Panc1 (cell line): ENCODE results near the gene CORO2A. TPM values are rescaled to one million over a fixed set of nuclear protein-coding genes. Genes with fewer than 3 reads are reported as not detected.

Source experiments
- ATAC-seq: fragments of 200-7000 bp; cut with Tn5 transposase; 2 replicates; pipeline ENCODE4 v1.9.1; 2020; ENCODE audit warnings: mild to moderate bottlenecking, moderate library complexity
- BruUV-seq: library from RNA; stranded (reverse); fragments of 400-500 nt; replicated peaks from 2 replicates; lab custom pipeline; 2021; lab: Mats Ljungman, UMichigan
- CTCF ChIA-PET: fragments of 300-600 bp; sonication (Branson Sonifier 250); formaldehyde crosslinking; loops from one replicate; lab custom pipeline; 2022; ENCODE audit warnings: antibody characterized with exemption; lab: Charles Lee
- POLR2A ChIA-PET: fragments of 300-600 bp; sonication (Branson Sonifier 250); formaldehyde crosslinking; loops from one replicate; lab custom pipeline; 2022; ENCODE audit warnings: antibody characterized with exemption; lab: Charles Lee
- DNase-seq: peaks from one replicate; pipeline ENCODE4 v3.0.0-alpha.2; 2010; ENCODE audit warnings: low read depth, low spot score
- H3K27ac ChIP-seq: 2 replicates; pipeline ENCODE4 v1.5.1; 2011; ENCODE audit warnings: mild to moderate bottlenecking, low read length, inconsistent platforms
- H3K27me3 ChIP-seq: fragments of 200-500 bp; sonication (Bioruptor generic); 2 replicates; pipeline ENCODE4 v1.6.0; 2014; ENCODE audit warnings: low read length, inconsistent platforms; ENCODE audit not compliant: control insufficient read depth, insufficient read depth
- H3K36me3 ChIP-seq: fragments of 200-500 bp; sonication (Bioruptor generic); 2 replicates; pipeline ENCODE4 v1.5.1; 2014; ENCODE audit warnings: inconsistent platforms, mild to moderate bottlenecking, low read length, moderate library complexity; ENCODE audit not compliant: control insufficient read depth, insufficient read depth
- H3K4me1 ChIP-seq: 2 replicates; pipeline ENCODE4 v1.5.1; 2011; ENCODE audit warnings: inconsistent platforms, mild to moderate bottlenecking, low read length, moderate library complexity; ENCODE audit not compliant: control insufficient read depth, insufficient read depth
- H3K4me3 ChIP-seq, 2 experiments: 2 replicates each; pipeline ENCODE4 v1.5.1; 2011 to 2012; ENCODE audit warnings: low read depth in 2 of 2, low read length in 2 of 2, mild to moderate bottlenecking in 2 of 2, inconsistent platforms in 1 of 2, moderate library complexity in 1 of 2
- H3K9me3 ChIP-seq: fragments of 200-500 bp; sonication (Bioruptor generic); 2 replicates; pipeline ENCODE4 v1.5.1; 2014; ENCODE audit warnings: low read depth, mild to moderate bottlenecking, inconsistent platforms, low read length, moderate library complexity; ENCODE audit not compliant: control insufficient read depth, insufficient read depth
- CTCF ChIP-seq: fragments of 450-650 bp; IDR thresholded peaks from 2 replicates; pipeline ENCODE4 v1.5.1; 2017; ENCODE audit warnings: mild to moderate bottlenecking
- POLR2AphosphoS5 ChIP-seq: IDR thresholded peaks from 2 replicates; pipeline ENCODE4 v1.6.1; 2012; ENCODE audit warnings: mild to moderate bottlenecking, low read depth, low read length, moderate library complexity
- REST ChIP-seq, 2 experiments: IDR thresholded peaks; 2 replicates each; pipeline ENCODE4 v1.6.1; 2011 to 2012; ENCODE audit warnings: low read depth in 2 of 2, control low read depth in 1 of 2, low read length in 1 of 2, mild to moderate bottlenecking in 1 of 2, moderate library complexity in 1 of 2; ENCODE audit not compliant: insufficient read depth in 1 of 2
- SIN3A ChIP-seq: IDR thresholded peaks from 2 replicates; pipeline ENCODE4 v1.6.1; 2012; ENCODE audit warnings: low read depth, mild to moderate bottlenecking, low read length, moderate library complexity, borderline replicate concordance; ENCODE audit not compliant: insufficient read depth
- TCF7L2 ChIP-seq: IDR thresholded peaks from 2 replicates; pipeline ENCODE4 v1.6.1; 2011; ENCODE audit warnings: mild to moderate bottlenecking, low read depth, low read length, inconsistent platforms
- in situ Hi-C: cut with HindIII; loops from 2 replicates; pipeline ENCODE4 v1.10.0; 2016; ENCODE audit warnings: low sequenced_read_pairs, low pct_unique_long_range_greater_than_20kb
- intact Hi-C: fragments of 100-400 bp; cut with micrococcal nuclease; formaldehyde crosslinking; loops from one replicate; pipeline ENCODE4 v1.10.0; 2022; ENCODE audit not compliant: unreplicated experiment
- total RNA-seq: library from RNA; stranded (reverse); gene quantifications from one replicate; pipeline ENCODE4 v1.2.1, GENCODE V29; 2021; ENCODE audit not compliant: unreplicated experiment

Gene CORO2A
- total RNA-seq, 1 experiment from 2014 or later = 2.0 TPM

- no peak for TF ChIP-seq POLR2AphosphoS5
- TF ChIP-seq CTCF = no peak
- no peak for TF ChIP-seq SIN3A
- TF ChIP-seq REST (IDR thresholded peaks at IDR 0.05; ENCODE audit: insufficient read depth in 1 of 2, low read depth in 2 of 2, low read length in 1 of 2) = no peak
- TF ChIP-seq TCF7L2 = no peak
- no peaks in the 10 kb centered on the region for H3K9me3 ChIP-seq
- no peak overlapping the region for H3K4me3 ChIP-seq
- ATAC-seq (no peak), DNase-seq (no peak)
- H3K36me3 ChIP-seq = no peaks in the 10 kb centered on the region
- no peaks in the 10 kb centered on the region for H3K27me3 ChIP-seq
- CTCF ChIA-PET = no interaction called here
- in situ Hi-C loops = no loop called here
- intact Hi-C loops = no loop called here
- no TSS peak for BruUV-seq
- POLR2A ChIA-PET = no interaction called here
- H3K4me1 ChIP-seq = 0 out of 2 replicates have a peak, but pooled peaks cover 6% of the 10 kb centered on the region
- H3K27ac ChIP-seq = no peak overlapping the region
Observed at GRCh38 chr9:98162613-98163012, 29.8 kb downstream of the CORO2A start.

GRCh38 chr9:98161851-98162250, 30.6 kb downstream of the CORO2A start:
- POLR2A ChIA-PET = no interaction called here
- no peak for ATAC-seq
- no peak for TF ChIP-seq TCF7L2
- no peak for TF ChIP-seq CTCF
- no peak for TF ChIP-seq REST (IDR thresholded peaks at IDR 0.05; ENCODE audit: insufficient read depth in 1 of 2, low read depth in 2 of 2, low read length in 1 of 2)
- no peak for TF ChIP-seq SIN3A
- no peak for TF ChIP-seq POLR2AphosphoS5
- DNase-seq = no peak
- Histone ChIP-seq H3K27ac (no peak overlapping the region), H3K4me3 (no peak overlapping the region), H3K36me3 (no peaks in the 10 kb centered on the region), H3K9me3 (no peaks in the 10 kb centered on the region), H3K4me1 (0 out of 2 replicates have a peak, but pooled peaks cover 6% of the 10 kb centered on the region), H3K27me3 (no peaks in the 10 kb centered on the region)
- intact Hi-C loops (no loop called here), in situ Hi-C loops (no loop called here)
- CTCF ChIA-PET = no interaction called here
- no TSS peak for BruUV-seq
